Natural killer cell treated with Interleukin-12 subunit alpha and Interleukin-12 subunit beta and Interleukin-15 and Interleukin-18, amount 100 ng/mL, for 72 hours (primary cell): ENCODE results near the gene RTP1. TPM values are rescaled to one million over a fixed set of nuclear protein-coding genes. Genes with fewer than 3 reads are reported as not detected.
A peak's percentile ranks its signal among the peaks of the same experiment; 100 is the strongest.

Experiments
- ATAC-seq, 2 donors: fragments of 150-1000 bp; cut with Tn5 transposase in 1 of 2; sonication (Bioruptor Pico), chemical (Tn5 transposase) in 1 of 2; 2 replicates each; pipeline ENCODE4 v1.10.0; 2021
- DNase-seq: peaks from one replicate; pipeline ENCODE4 v3.0.0; 2022; ENCODE audit warnings: low spot score
- H3K27ac Mint-ChIP-seq, 2 donors: 1 replicate in 1 of 2; 2 replicates in 1 of 2; pipeline ENCODE4 v1.8.0; 2022; ENCODE audit warnings: mixed read lengths in 2 of 2, mild to moderate bottlenecking in 1 of 2, moderate library complexity in 1 of 2
- H3K27me3 Mint-ChIP-seq, 2 donors: 1 replicate in 1 of 2; 2 replicates in 1 of 2; pipeline ENCODE4 v1.8.0; 2022; ENCODE audit warnings: mixed read lengths in 2 of 2
- H3K36me3 Mint-ChIP-seq: one replicate; pipeline ENCODE4 v1.8.0; 2022; ENCODE audit warnings: mixed read lengths
- H3K4me1 Mint-ChIP-seq, 2 donors: 1 replicate in 1 of 2; 2 replicates in 1 of 2; pipeline ENCODE4 v1.8.0; 2022; ENCODE audit warnings: low read depth in 2 of 2, mixed read lengths in 2 of 2, mild to moderate bottlenecking in 1 of 2
- H3K4me3 Mint-ChIP-seq: one replicate; pipeline ENCODE4 v1.8.0; 2022; ENCODE audit warnings: mixed read lengths
- H3K9me3 Mint-ChIP-seq: 2 replicates; pipeline ENCODE4 v1.8.0; 2022; ENCODE audit warnings: mixed read lengths
- total RNA-seq, 2 donors: library from RNA; stranded (reverse); gene quantifications; one replicate each; pipeline ENCODE4 v1.2.3, GENCODE V29; 2022

Gene RTP1
- total RNA-seq, 2 donors from 2014 or later: not detected

DNA sequence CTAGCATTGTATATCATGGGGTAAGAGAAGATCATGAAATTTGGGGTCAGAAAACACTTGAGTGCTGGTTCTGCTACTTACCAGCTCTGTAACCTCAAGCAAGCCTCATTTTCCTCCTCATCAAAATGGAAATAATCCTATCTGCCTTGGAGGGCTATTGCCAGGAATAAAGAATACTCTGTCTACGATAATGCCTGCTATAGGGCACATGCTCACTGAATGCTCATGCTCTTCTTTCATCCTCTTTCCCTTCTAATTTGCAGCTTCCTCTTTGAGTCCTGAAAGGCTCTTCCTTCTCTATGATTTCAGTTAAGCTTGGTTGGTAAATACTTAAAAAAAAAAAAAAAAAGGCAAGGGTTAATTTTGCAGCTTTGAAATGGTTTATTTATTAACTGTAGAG lies 12.8 kb downstream of the RTP1 start:
- H3K27me3 Mint-ChIP-seq: peaks cover 10 to 20% of the 10 kb centered on the region in 2 donors
- no peak overlapping the region for H3K27ac Mint-ChIP-seq
- ATAC-seq (no peak), DNase-seq (no peak)
- H3K4me3 Mint-ChIP-seq: no peak overlapping the region
- H3K36me3 Mint-ChIP-seq: no peaks in the 10 kb centered on the region
- H3K4me1 Mint-ChIP-seq: peaks cover 0 to 4% of the 10 kb centered on the region in 2 donors
- no peaks in the 10 kb centered on the region for H3K9me3 Mint-ChIP-seq

DNA sequence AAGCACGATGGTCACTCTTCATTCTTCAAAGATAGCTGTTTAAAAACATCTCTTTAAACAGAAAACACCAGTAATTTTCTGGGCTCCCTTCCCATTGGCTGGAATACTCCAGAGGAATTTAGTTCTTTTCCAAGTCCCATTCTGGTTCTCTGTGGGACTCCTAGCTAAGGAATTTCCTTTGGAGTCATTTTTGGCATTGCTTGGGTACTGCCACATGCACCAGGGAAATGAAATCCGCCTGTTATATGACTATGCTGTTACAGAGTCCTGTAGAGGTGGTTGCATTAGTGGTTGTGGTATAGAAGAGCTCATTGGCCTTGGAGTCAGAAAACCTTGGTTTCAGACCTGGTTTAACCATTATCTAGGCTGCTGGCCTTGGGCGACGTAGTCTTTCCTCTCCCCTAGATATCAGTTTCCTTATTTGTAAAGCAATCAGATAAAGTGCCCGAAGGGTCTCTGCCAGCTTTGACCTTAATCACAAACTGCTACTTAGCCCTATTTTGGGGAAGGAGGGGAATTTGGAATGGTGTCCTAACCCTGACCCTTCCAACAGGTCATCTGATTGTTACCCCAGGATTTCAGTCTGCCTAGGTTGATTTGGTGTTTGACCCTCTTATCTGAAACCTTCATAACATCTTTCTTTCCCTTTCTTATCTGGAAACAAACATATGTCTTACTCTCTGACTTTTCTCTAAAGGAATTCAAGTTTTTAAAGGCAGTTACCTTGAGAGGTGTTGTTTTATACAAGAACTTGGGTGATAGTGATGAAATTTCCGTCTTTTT lies 13.4 kb downstream of the RTP1 start:
- Mint-ChIP-seq H3K4me3 (no peak overlapping the region), H3K4me1 (peaks cover 0 to 4% of the 10 kb centered on the region in 2 donors), H3K9me3 (no peaks in the 10 kb centered on the region), H3K36me3 (no peaks in the 10 kb centered on the region), H3K27ac (no peak overlapping the region), H3K27me3 (peaks cover 6 to 13% of the 10 kb centered on the region in 2 donors)
- ATAC-seq (no peak), DNase-seq (no peak)

DNA sequence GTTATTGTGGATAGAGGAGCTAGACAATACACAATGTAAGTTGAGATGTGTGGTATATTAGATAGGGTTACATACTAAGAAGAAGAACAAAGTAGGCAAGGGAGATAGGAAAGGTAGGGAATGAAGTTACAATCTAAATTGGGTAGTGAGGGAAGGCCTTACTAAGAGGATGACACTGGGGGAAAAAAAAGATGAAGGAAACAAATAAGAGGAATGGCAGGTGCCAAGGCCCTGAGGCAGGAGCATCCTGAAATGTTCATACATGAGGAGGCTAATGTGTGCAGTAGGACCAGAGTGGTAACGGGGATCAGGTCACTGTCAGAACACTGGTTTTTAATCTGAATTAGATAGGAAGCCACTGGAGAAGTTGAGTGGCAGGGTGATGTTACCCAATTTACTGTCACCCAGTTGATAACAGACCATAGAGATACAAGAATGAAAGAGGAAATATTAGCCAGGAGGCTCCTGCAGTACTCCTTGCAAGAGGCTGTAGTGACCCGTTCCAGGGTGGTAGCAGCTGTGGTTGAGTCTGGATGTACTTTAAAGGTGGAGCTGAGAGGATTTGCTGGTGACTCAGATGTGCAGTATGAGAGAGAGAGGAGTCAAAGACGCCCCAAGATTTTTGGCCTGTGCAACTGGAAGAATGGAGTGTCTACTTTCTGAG lies 14.4 kb downstream of the RTP1 start:
- Mint-ChIP-seq H3K27me3 (peaks cover 6 to 8% of the 10 kb centered on the region in 2 donors), H3K4me3 (no peak overlapping the region), H3K4me1 (peaks cover 0 to 4% of the 10 kb centered on the region in 2 donors), H3K27ac (no peak overlapping the region), H3K9me3 (no peaks in the 10 kb centered on the region), H3K36me3 (no peaks in the 10 kb centered on the region)
- ATAC-seq: peak in 1 of 2 donors; percentile 48
- DNase-seq: no peak

DNA sequence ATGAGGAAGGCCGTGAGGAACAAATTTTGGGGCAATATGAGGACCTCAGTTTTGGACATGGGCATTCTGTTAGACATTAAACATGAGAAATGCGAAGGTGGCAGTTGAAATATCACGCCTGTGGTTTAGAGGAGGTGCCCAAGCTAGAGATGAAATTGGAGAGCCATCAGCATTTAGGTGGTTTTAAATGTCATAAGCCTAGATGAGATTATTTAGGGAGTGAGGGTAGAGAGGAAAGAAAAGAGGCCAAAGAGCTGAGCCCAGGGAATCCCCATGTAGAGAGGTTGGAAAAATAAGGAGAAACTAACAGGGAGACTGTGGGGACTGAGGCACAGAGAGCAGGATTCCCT lies 14.9 kb downstream of the RTP1 start:
- peaks cover 6 to 8% of the 10 kb centered on the region in 2 donors for H3K27me3 Mint-ChIP-seq
- no peak overlapping the region for H3K4me3 Mint-ChIP-seq
- ATAC-seq: no peak
- no peak for DNase-seq
- H3K4me1 Mint-ChIP-seq: peaks cover 0 to 4% of the 10 kb centered on the region in 2 donors
- no peaks in the 10 kb centered on the region for H3K36me3 Mint-ChIP-seq
- no peaks in the 10 kb centered on the region for H3K9me3 Mint-ChIP-seq
- no peak overlapping the region for H3K27ac Mint-ChIP-seq

DNA sequence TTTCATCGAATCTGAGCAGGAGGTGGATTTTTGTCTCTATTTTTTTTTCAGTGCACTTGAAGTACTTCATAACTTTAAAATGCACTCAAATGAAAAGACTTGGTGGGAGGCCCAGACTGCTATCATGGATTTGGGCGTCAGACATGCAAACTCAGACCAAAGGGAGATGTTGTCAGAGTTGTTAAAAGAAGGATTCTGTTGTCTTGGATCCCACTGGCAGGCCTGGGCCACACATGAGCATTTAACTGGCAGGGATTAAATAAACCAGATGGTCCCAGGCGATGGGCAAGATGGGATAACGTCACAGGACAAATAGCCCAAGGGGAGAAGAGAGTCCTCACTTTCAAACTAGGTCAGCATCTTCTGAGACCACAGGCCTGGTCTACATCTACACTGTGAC lies 15.4 kb downstream of the RTP1 start:
- Mint-ChIP-seq H3K36me3 (no peaks in the 10 kb centered on the region), H3K4me1 (peaks cover 0 to 4% of the 10 kb centered on the region in 2 donors), H3K9me3 (no peaks in the 10 kb centered on the region), H3K27ac (no peak overlapping the region), H3K4me3 (no peak overlapping the region), H3K27me3 (peaks cover 6 to 8% of the 10 kb centered on the region in 2 donors)
- no peak for DNase-seq
- no peak for ATAC-seq

DNA sequence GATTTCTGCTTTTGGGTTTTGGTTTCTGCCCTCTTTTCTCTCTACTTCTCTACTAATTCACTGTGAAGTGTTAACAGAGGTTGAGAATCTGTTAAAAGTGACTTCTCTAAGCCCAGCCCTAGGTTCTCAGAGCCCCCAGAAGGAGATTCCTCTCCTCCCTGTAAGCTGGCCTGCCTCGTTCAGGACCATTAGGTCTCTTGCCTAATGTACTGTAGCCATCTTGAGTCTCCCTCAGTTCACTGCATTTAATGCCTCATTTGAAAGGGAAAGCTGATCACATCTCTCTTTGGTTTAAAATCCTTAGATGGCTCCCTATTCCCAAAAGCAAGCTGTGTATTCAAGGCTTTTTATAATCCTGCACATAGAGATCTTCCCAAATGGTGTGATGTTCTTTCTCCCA lies 16.3 kb downstream of the RTP1 start:
- H3K4me1 Mint-ChIP-seq: peaks cover 0 to 4% of the 10 kb centered on the region in 2 donors
- H3K27me3 Mint-ChIP-seq: peaks cover 5 to 7% of the 10 kb centered on the region in 2 donors
- DNase-seq (no peak), ATAC-seq (no peak)
- no peak overlapping the region for H3K4me3 Mint-ChIP-seq
- H3K9me3 Mint-ChIP-seq: no peaks in the 10 kb centered on the region
- H3K36me3 Mint-ChIP-seq: no peaks in the 10 kb centered on the region
- H3K27ac Mint-ChIP-seq: no peak overlapping the region

DNA sequence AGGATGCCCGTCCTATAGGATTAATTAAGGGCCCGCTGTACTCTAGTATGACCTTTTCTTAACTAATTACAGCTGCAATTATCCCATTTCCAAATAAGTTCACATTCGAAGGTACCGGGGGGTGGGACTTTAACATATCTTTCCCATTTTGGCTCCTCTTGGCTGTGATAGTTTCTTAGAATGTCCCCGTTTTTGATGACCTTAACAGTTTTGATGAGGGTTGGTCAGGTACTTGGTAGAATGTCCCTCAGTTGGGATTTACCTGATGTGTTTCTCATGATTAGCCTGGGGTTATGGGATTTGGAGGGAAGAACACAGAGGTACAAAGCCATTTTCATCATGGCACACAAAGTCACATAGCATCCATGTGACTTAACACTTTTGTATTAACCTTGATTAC lies 18.2 kb downstream of the RTP1 start:
- DNase-seq (no peak), ATAC-seq (no peak)
- no peak overlapping the region for H3K4me3 Mint-ChIP-seq
- no peaks in the 10 kb centered on the region for H3K9me3 Mint-ChIP-seq
- no peaks in the 10 kb centered on the region for H3K36me3 Mint-ChIP-seq
- H3K4me1 Mint-ChIP-seq: peaks cover 0 to 4% of the 10 kb centered on the region in 2 donors
- peaks cover 3 to 7% of the 10 kb centered on the region in 2 donors for H3K27me3 Mint-ChIP-seq
- no peak overlapping the region for H3K27ac Mint-ChIP-seq

DNA sequence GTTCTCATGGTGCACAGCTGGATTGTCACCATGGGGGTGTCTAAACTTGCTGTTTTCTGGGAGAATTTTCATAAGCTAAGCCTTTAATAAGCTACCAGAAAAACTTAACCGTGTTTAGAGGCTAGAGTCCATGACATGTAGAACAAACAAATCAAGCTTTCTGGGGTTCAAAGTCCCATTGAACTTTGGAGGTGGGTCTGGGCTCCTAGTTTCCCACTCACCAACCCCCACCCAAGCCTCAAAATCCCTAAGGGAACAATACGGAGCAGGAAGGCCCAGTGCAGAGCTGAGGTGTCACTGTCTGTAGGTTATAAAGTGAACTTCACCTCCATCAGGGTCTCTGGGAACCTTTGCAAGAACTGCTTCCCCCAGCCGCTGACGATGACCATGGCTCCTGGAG lies 25.5 kb downstream of the RTP1 start:
- Mint-ChIP-seq H3K27ac (no peak overlapping the region), H3K4me3 (no peak overlapping the region), H3K36me3 (no peaks in the 10 kb centered on the region), H3K27me3 (peaks cover 14 to 15% of the 10 kb centered on the region in 2 donors), H3K9me3 (no peaks in the 10 kb centered on the region), H3K4me1 (no peaks in the 10 kb centered on the region)
- DNase-seq (no peak), ATAC-seq (no peak)

DNA sequence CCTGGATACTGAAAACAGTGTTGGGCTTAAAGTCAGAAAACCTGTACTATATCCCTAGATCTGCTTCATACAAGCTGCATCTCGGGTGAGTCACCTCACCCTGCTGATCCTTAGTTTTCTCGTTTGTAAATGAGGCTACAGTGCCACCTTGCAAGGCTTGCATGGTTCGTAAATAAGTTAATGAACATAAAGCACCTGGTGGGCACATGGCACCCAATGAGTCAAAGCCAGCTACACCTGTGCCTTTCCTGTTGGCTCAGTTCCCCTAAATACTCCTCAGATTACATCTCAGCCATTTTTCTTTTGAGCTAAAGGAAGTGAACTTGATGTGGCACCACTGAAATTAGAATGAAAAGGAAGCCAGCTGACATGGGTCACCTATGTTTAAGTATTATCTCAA lies 26.5 kb downstream of the RTP1 start:
- DNase-seq (no peak), ATAC-seq (no peak)
- Mint-ChIP-seq H3K27ac (no peak overlapping the region), H3K4me3 (no peak overlapping the region), H3K27me3 (peaks cover 16 to 23% of the 10 kb centered on the region in 2 donors), H3K36me3 (no peaks in the 10 kb centered on the region), H3K9me3 (no peaks in the 10 kb centered on the region), H3K4me1 (no peaks in the 10 kb centered on the region)

DNA sequence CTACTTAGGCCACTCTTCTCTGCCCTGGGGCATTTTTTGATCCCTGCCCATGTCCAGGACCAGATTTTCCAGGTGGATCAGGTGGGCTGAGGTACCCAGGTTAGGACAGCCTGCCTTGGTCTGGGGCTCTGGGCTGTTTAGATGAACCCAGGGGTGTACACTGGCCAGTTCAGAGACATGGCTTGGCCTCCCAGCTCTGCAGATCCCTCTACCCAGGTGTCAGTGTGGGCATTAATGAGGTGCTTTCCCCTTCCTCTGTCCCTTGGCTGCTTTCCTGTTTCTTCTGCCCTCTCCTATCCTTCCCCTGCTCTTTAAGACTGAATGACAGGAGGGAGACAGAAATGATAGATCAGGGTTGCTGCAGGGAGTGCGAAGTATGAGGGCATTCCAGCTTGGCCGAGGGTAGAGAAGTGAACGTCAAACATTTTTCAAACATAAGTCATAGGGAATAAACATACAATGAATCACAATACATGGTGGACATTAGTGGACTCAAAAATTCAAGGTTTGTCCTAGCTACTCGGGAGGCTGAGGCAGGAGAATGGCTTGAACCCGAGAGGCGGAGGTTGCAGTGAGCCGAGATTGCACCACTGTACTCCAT lies 30.5 kb downstream of the RTP1 start:
- no peak for DNase-seq
- peaks cover 23 to 24% of the 10 kb centered on the region in 2 donors for H3K27me3 Mint-ChIP-seq
- H3K27ac Mint-ChIP-seq: no peak overlapping the region
- H3K4me3 Mint-ChIP-seq: no peak overlapping the region
- H3K9me3 Mint-ChIP-seq: no peaks in the 10 kb centered on the region
- ATAC-seq: no peak
- no peaks in the 10 kb centered on the region for H3K36me3 Mint-ChIP-seq
- no peaks in the 10 kb centered on the region for H3K4me1 Mint-ChIP-seq

DNA sequence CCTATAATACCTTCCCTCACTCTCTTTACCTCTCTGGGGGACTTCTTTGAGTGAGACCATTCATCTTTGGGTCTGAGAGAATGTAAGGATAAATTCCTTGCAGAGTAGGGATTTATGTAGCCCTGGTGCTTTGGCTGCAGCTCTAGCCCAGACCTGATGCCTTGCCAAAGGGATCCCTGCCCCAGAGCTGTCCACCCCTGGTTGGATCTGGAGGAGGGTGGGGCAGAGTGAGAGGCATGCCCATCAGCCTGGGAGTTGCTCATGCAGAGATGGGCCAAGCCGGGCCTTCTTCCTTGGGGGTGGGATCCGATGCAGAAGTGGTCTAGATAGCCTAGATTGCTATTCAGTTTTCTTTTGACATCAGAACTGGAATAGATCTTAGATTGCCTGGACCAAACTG lies 31.5 kb downstream of the RTP1 start:
- Mint-ChIP-seq H3K27me3 (peaks cover 23 to 24% of the 10 kb centered on the region in 2 donors), H3K27ac (no peak overlapping the region), H3K4me3 (no peak overlapping the region), H3K36me3 (no peaks in the 10 kb centered on the region), H3K9me3 (no peaks in the 10 kb centered on the region), H3K4me1 (no peaks in the 10 kb centered on the region)
- ATAC-seq: no peak
- no peak for DNase-seq

DNA sequence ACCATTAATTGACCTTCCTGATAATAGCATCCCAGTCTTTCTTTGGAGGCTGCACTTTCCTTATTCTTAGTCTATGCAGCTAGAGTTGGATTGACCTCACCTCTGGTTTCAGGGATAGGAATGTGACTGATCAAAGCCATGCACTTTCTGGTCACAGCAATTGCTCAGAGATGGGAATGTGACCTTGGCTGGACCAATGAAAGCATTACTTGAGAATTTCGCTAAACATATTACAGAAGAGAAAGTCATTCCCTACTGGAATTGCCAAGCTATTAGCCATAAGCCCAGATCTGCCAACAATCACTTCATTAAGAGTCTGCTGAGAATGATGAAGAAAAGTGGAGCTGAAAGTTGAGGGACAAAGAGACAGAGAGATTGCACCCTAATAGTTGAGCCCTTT lies 32.7 kb downstream of the RTP1 start:
- H3K27me3 Mint-ChIP-seq: peaks cover 21 to 23% of the 10 kb centered on the region in 2 donors

DNA sequence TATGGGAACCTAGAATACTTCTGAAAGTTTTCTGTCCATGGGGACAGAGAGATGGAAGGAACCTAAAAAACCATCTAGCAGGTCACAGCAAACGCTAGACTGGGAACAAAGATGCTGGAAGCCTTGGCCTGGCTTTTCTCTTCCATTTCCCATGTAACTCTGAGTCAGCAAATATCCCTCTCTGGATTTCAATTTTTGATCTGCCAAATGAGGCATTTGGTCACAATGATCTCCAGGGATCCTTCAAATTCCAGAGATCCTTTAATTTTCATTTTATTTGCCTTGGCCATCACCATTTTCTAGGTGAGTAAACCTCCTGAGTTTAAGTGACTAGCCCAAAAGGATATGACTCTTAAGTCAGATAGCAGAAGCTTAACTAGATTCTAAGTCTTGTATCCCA lies 39.7 kb downstream of the RTP1 start:
- DNase-seq (no peak), ATAC-seq (no peak)
- Mint-ChIP-seq H3K36me3 (no peaks in the 10 kb centered on the region), H3K27ac (no peak overlapping the region), H3K27me3 (peaks cover 0 to 5% of the 10 kb centered on the region in 2 donors), H3K4me1 (no peaks in the 10 kb centered on the region), H3K4me3 (no peak overlapping the region), H3K9me3 (peaks cover 4% of the 10 kb centered on the region)

More for the DNA sequence above, 32.7 kb downstream of the RTP1 start:
- ATAC-seq (no peak), DNase-seq (no peak)
- Mint-ChIP-seq H3K27ac (no peak overlapping the region), H3K36me3 (no peaks in the 10 kb centered on the region), H3K4me3 (no peak overlapping the region), H3K9me3 (no peaks in the 10 kb centered on the region), H3K4me1 (no peaks in the 10 kb centered on the region)

DNA sequence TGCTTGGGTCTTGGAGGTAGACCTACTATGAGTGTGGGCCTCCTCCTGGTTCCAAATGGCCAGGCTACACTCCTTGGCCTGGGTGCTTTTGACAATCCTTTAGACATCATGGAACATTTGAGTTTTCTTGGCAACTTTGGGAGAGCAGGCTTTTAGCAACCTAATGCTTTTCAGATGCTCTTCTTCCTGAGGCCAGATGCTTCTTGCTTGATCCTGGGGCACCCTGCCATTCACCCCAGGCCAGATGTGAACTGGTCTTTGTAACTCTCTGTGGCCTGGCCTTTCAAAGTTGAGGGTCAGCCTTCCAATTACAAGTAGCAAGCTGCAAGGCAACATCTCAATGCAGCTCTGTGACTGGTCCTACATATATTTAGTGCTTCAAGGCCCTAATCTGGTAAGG lies 40.5 kb downstream of the RTP1 start:
- H3K9me3 Mint-ChIP-seq: peaks cover 4% of the 10 kb centered on the region
- H3K4me1 Mint-ChIP-seq: no peaks in the 10 kb centered on the region

More for the DNA sequence above, 40.5 kb downstream of the RTP1 start:
- ATAC-seq (no peak), DNase-seq (no peak)
- H3K36me3 Mint-ChIP-seq: no peaks in the 10 kb centered on the region
- H3K27me3 Mint-ChIP-seq: peaks cover 0 to 7% of the 10 kb centered on the region in 2 donors
- H3K4me3 Mint-ChIP-seq: no peak overlapping the region
- no peak overlapping the region for H3K27ac Mint-ChIP-seq
